ENCODE measurements around the gene SLC2A9. TPM values are rescaled to one million over a fixed set of nuclear protein-coding genes. Genes with fewer than 3 reads are reported as not detected.
"Not testable (repeated sequence)": the region's sequence is repeated elsewhere in the genome, so short reads cannot be mapped to it uniquely, and the experiment has no call there.

Gene SLC2A9
- total and polyA plus RNA-seq, 8 donors = 2.2 to 19.0 (median 4.3) TPM

DNA sequence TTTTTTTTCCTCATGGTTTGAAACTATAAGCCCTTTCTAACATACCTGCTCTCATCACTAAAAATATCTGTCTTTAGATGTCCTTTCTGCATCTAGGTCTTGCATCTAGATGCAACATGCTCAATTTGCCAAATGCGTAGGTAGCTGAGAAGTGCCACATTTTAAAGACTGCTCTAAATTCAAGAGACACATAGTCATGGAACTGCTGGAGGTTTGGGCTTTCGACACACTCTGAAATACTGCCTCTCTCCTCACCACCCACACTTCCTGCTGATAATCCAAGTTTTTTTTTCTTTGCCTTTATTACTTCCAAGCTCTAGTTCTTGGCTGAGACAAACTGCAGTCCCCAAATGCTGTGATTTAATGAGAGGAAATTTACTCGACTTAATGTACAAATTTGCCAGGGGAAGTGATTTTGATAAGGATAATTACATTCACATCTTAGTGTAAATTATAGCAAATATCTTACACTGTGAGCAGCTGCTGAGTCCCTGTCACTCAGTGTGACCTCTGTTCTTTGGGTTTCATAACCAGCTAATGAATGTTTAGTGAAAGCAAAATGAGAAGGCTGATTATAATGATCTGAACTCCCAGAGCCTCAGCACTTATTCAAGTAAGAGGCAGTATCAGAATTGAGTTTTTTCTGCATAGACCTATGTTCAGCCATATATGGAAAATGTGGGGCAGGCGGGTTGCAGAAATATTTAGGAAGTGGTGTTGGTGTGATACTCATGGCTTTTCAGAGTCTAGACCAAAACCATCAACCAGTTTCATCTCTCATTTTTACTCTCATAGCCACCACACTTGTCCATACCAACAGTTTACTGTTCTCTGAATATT lies 208.6 kb downstream of the SLC2A9 start:
- Histone ChIP-seq H3K27ac (no peak overlapping the region), H3K4me1 (no peaks in the 10 kb centered on the region), H3K9me3 (no peaks in the 10 kb centered on the region), H3K4me3 (no peak overlapping the region), H3K27me3 (no peaks in the 10 kb centered on the region), H3K36me3 (no peaks in the 10 kb centered on the region)
- intact Hi-C loops (cut with DNase I) = no loop called here
- ATAC-seq = peak; percentile 71
- DNase-seq = peak in 2 of 4 donors; percentile 5 to 31
- TF ChIP-seq, protein P1, sequence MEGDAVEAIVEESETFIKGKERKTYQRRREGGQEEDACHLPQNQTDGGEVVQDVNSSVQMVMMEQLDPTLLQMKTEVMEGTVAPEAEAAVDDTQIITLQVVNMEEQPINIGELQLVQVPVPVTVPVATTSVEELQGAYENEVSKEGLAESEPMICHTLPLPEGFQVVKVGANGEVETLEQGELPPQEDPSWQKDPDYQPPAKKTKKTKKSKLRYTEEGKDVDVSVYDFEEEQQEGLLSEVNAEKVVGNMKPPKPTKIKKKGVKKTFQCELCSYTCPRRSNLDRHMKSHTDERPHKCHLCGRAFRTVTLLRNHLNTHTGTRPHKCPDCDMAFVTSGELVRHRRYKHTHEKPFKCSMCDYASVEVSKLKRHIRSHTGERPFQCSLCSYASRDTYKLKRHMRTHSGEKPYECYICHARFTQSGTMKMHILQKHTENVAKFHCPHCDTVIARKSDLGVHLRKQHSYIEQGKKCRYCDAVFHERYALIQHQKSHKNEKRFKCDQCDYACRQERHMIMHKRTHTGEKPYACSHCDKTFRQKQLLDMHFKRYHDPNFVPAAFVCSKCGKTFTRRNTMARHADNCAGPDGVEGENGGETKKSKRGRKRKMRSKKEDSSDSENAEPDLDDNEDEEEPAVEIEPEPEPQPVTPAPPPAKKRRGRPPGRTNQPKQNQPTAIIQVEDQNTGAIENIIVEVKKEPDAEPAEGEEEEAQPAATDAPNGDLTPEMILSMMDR (IDR thresholded peaks at IDR 0.05) = no peak

DNA sequence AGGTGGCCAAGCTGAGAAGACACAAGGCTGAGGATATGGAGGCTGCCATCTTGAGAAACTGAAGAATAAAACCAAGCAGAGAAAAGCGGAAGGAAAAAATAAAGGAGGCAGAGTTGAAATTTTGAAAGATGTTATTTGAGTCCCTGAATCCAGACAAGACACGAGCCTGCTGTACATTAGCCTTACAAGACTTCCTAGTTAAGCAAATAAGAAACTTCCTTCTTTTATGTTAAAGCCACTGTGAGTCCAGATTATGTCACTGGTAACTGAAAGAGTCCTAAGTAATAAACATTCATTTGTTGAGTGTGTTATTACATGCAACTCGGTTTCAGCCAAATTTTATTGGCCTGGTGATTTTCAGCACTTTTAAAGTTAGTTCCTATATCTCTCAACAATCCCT lies 209.5 kb downstream of the SLC2A9 start:
- ATAC-seq (peak; percentile 24), DNase-seq (no peak)
- TF ChIP-seq, protein P1 (IDR thresholded peaks at IDR 0.05) = no peak
- Histone ChIP-seq H3K36me3 (no peaks in the 10 kb centered on the region), H3K4me3 (no peak overlapping the region), H3K27me3 (no peaks in the 10 kb centered on the region), H3K27ac (no peak overlapping the region), H3K9me3 (no peaks in the 10 kb centered on the region), H3K4me1 (no peaks in the 10 kb centered on the region)
- intact Hi-C loops (cut with DNase I) = no loop called here

DNA sequence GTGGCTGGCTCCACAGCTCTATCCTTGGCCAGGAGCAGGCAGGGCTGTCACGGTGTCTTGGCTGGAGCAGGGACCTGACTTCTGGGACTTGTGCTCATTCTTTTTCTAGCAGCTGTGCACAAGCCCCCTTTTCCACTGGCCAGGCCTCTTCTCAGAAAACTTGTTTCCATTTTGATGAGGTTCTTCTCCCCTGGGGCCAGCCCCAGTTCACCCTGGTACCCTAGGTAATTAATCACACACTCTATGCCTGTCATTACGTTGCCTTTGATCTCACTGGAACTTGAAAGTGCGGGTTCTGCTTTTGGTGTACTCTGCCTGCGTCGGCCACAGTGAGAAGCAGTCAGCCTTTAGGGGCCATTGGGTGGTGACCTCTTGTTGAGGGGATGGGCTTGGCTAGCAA lies 213.2 kb downstream of the SLC2A9 start:
- intact Hi-C loops (cut with DNase I) = no loop called here
- no peaks in the 10 kb centered on the region for H3K36me3 ChIP-seq
- DNase-seq (no peak), ATAC-seq (no peak)
- no peak overlapping the region for H3K4me3 ChIP-seq
- H3K27ac ChIP-seq = no peak overlapping the region
- no peaks in the 10 kb centered on the region for H3K9me3 ChIP-seq
- no peaks in the 10 kb centered on the region for H3K27me3 ChIP-seq
- TF ChIP-seq, protein P1 (IDR thresholded peaks at IDR 0.05) = no peak
- no peaks in the 10 kb centered on the region for H3K4me1 ChIP-seq

DNA sequence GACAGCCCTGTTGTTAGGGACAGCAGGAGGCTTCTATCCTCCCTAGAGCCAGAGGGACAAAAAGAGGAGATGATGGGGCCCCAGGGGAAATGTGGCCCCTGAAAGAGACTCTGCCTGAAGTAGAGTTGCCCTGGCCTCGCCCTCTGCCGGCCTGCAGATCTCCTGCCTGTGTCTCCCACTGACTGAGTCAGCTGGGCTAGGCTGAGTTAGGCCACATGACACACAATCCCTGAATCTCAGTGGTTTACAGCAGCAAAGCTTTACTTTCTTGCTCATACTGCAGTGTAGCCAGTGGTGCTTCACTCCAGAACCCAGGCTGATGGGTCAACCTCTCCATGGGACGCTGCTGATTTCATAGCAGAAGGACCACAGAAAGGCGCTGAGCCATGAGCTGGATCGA lies 216.4 kb downstream of the SLC2A9 start:
- intact Hi-C loops (cut with DNase I) = no loop called here
- Histone ChIP-seq H3K36me3 (no peaks in the 10 kb centered on the region), H3K27me3 (peaks cover 0 to 13% of the 10 kb centered on the region in 2 donors), H3K9me3 (no peaks in the 10 kb centered on the region), H3K27ac (no peak overlapping the region), H3K4me3 (no peak overlapping the region), H3K4me1 (no peaks in the 10 kb centered on the region)
- TF ChIP-seq, protein P1 (IDR thresholded peaks at IDR 0.05) = no peak
- DNase-seq (no peak), ATAC-seq (no peak)

DNA sequence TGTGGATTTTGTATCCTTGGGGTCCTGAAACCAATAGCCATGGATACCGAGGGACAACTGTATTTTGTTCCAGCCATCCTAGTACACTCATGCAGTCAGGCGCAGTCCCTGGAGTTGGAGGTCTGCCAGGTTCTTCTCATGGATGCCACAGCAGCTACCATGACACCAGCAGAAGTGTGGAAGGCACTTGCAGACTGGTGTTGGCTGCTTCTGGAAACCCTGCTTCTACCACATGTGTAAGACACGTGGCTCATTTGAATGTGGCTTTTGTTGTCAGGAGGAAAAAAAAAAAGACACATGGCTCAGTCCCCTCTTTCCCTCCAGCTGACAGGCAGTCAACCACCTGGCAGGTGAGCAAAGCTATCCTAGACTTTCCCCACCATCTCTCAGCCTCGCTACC lies 220.4 kb downstream of the SLC2A9 start:
- DNase-seq = no peak
- ATAC-seq = no peak
- intact Hi-C loops (cut with DNase I) = no loop called here
- Histone ChIP-seq H3K9me3 (no peaks in the 10 kb centered on the region), H3K4me3 (no peak overlapping the region), H3K27ac (no peak overlapping the region), H3K36me3 (no peaks in the 10 kb centered on the region), H3K4me1 (no peaks in the 10 kb centered on the region), H3K27me3 (peaks cover 0 to 13% of the 10 kb centered on the region in 2 donors)
- TF ChIP-seq, protein P1 (IDR thresholded peaks at IDR 0.05) = no peak

DNA sequence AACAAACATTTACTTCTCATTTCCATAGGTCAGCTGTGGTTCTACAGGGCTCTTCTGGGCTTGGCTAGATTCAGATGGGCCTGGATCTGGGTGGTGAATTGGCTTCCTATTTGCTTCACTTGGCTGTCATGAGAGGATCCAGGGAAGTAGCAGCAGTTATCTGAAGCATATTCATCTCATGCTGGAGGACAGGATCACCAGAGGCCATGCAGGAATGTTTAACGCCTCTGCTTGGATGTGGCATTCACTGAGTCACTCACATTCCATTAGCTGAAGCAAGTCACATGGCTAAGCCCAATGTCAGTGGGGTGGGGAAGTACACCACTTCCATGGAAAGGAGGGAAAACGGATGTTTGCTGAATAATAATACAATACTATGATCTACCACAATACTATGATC lies 224.7 kb downstream of the SLC2A9 start:
- H3K36me3 ChIP-seq; H3K4me1 ChIP-seq; DNase-seq; H3K4me3 ChIP-seq; intact Hi-C loops (cut with DNase I); ATAC-seq; H3K27ac ChIP-seq; H3K9me3 ChIP-seq: not testable (repeated sequence)
- peaks cover 0 to 13% of the 10 kb centered on the region in 2 donors for H3K27me3 ChIP-seq

Measured in left lung (tissue), 10 donors.